Omental fat pad (tissue), 4 donors: ENCODE results near the gene CAMK1D. TPM values are rescaled to one million over a fixed set of nuclear protein-coding genes. Genes with fewer than 3 reads are reported as not detected.
"Not testable (repeated sequence)": the region's sequence is repeated elsewhere in the genome, so short reads cannot be mapped to it uniquely, and the experiment has no call there.

Experiments used
- ATAC-seq: fragments of 150-250 bp; one replicate; pipeline ENCODE4 v1.9.1; 2016; ENCODE audit warnings: mild to moderate bottlenecking, moderate library complexity; ENCODE audit not compliant: low FRiP score
- DNase-seq: peaks from one replicate; pipeline ENCODE4 v3.0.0-alpha.2; 2019; ENCODE audit warnings: low spot score
- CTCF ChIP-seq, 3 donors: fragments of 450-650 bp; IDR thresholded peaks; one replicate each; pipeline ENCODE4 v1.5.1; 2016 to 2017; ENCODE audit warnings: antibody characterized with exemption in 3 of 3, mild to moderate bottlenecking in 3 of 3, moderate library complexity in 2 of 3
- total RNA-seq, 4 donors: library from RNA; depleted of rRNA; stranded (reverse); fragments of >200 nt; gene quantifications; one replicate each; pipeline ENCODE4 v1.1.0, GENCODE V29; 2016

Gene CAMK1D
- total RNA-seq, 4 donors from 2014 or later = 6.0 to 15.8 (median 8.8) TPM

GRCh38 chr10:12489357-12489756 is 140.0 kb downstream of the CAMK1D start:
- ATAC-seq = no peak

GRCh38 chr10:12489806-12490205 is 140.5 kb downstream of the CAMK1D start:
- DNase-seq = no peak
- TF ChIP-seq CTCF (IDR thresholded peaks at IDR 0.05) = no peak
- ATAC-seq = no peak

More at GRCh38 chr10:12489357-12489756, 140.0 kb downstream of the CAMK1D start:
- DNase-seq = no peak
- TF ChIP-seq CTCF (IDR thresholded peaks at IDR 0.05) = no peak

GRCh38 chr10:12490963-12491362 is 141.6 kb downstream of the CAMK1D start:
- no peak for TF ChIP-seq CTCF (IDR thresholded peaks at IDR 0.05)

GRCh38 chr10:12491491-12491890 is 142.1 kb downstream of the CAMK1D start:
- no peak for TF ChIP-seq CTCF (IDR thresholded peaks at IDR 0.05)
- no peak for DNase-seq
- ATAC-seq = no peak

More at GRCh38 chr10:12490963-12491362, 141.6 kb downstream of the CAMK1D start:
- no peak for DNase-seq
- no peak for ATAC-seq

GRCh38 chr10:12492016-12492415 is 142.7 kb downstream of the CAMK1D start:
- DNase-seq = no peak
- ATAC-seq = no peak
- TF ChIP-seq CTCF (IDR thresholded peaks at IDR 0.05) = no peak

- DNase-seq = not testable (repeated sequence)
These were observed 147.7 kb downstream of the CAMK1D start for GRCh38 chr10:12497046-12497445.

GRCh38 chr10:12499076-12499986 is 150.0 kb downstream of the CAMK1D start:
- TF ChIP-seq CTCF (IDR thresholded peaks at IDR 0.05) = no peak
- ATAC-seq = peak; percentile 57

More at GRCh38 chr10:12497046-12497445, 147.7 kb downstream of the CAMK1D start:
- not testable (repeated sequence) for ATAC-seq

More at GRCh38 chr10:12499076-12499986, 150.0 kb downstream of the CAMK1D start:
- DNase-seq = no peak
